COLO829 (cell line): ENCODE results near the gene CUX1.
"Not testable (repeated sequence)": the region's sequence is repeated elsewhere in the genome, so short reads cannot be mapped to it uniquely, and the experiment has no call there.

Experiments used
- DNase-seq: peaks from one replicate; pipeline ENCODE4 v3.0.0; 2012; ENCODE audit warnings: low spot score

CUX1 gene

DNA sequence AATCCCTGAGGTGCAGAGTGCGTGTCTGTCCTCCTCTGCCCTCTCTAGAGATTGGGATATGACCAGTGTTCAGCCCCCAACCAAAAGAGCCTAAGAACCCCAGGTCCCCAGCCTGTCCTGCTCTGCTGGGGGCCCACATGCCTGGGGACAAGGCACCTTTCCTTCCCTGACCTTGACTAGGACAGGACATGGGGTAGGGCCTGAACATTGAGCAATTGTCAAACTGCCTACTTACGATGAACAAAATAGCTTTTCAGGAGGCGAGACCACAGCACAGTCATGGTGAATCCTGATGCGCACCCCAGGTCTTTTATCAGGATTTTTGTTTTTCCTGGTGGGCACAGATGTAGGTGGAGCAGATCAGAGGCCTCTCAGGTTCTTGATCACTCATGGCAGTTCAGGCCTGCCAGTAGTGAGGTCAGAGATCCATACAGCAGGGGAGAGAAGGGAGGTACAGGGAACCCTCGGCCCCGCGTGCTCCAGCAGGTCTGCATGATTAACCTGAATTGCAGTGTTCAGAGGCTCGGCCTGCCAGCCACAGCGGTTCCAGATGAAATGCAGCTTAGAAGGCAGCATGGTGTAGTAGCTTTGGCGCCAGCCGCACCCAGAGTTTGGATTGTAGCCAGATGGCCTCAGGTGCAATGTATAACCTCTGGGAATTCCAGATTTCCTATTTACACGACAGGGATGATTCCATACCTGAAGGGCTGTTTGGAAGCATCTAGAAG is 191.3 kb downstream of the CUX1 start:
- DNase-seq, result no peak

- DNase-seq, result no peak
These were observed 192.2 kb downstream of the CUX1 start for GRCh38 chr7:102009628-102010027.

DNA sequence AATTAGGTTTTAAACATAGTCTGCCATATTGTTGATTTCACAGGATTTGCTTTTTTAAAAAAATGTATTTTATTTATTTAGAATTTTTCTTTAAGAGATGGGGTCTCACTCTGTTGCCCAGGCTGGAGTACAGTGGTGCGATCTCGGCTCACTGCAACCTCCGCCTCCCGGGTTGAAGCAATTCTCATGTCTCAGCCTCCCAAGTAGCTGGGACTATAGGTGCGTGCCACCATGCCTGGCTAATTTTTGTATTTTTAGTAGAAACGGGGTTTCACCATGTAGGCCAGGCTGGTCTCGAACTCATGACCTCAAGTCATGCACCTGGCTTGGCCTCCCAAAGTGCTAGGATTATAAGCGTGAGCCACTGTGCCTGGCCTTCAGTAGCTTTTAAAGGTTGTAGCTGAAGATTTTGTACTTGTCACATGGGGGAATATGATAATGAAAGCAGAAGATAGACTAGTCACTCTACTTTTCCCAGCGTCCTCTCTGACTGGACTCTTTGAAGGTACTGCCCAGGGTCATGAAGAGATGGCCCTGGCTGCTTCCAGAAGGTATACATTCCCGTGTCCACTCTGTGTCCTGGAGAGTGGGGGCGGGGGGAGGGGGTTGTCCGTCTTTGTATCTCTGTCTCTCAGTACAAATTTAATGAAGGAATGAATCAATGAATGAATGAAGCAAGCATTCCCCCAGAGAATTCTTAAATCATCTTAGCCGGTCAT is 194.8 kb downstream of the CUX1 start:
- DNase-seq, result not testable (repeated sequence)

- DNase-seq, result peak; percentile 70
These were observed 195.6 kb downstream of the CUX1 start for GRCh38 chr7:102012941-102013461.

- DNase-seq, result no peak
These were observed 201.4 kb downstream of the CUX1 start for GRCh38 chr7:102018876-102019275.

DNA sequence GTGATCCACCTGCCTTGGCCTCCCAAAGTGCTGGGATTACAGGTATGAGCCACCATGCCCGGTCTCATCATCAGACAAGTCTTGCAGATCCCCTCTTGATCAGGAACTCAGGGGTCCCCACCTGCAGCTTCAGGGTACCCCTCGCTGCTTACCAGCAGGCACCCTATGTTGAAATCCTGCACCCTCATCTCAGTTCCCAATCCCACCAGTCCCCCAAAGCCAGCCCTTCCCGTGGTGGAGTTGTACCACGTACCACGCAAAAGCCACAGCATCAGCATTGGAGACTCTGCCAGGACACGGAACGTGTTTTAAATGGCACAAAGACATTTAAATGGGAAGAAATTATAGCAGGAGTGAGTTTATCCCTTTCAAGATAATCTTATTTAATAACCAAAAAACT is 202.0 kb downstream of the CUX1 start:
- no peak for DNase-seq

DNA sequence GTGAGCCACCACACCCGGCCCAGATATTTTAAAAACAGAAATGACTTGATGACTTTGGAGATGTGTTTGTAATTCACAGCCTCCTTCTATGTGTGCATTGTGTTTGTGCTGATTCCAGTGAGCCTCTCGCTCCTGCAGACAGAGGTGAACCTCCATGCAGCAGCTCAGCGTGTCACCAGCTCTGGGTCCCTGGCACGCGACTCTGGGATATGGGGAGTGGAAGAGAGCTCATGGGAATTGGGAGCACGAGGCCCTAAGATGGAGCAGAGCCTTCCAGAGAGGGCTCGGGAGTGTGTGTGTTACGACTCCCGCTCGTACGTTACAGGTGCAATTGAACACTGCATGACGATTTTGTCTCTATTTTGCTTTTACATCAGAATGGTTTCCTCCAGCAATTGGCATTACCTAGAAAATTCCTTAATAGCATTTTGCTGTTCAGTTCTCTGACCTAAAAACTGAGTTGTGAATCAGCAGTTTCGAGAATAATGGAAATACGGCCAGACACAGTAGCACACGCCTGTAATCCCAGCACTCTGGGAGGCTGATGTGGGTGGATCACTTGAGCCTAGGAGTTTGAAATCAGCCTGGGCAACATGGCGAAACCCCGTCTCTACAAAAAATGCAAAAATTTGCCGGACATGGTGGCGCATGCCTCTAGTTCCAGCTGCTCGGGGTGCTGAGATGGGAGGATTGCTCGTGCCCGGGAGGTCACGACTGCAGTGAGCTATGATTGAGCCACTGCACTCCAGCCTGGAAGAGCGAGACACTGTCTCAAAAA is 204.6 kb downstream of the CUX1 start:
- no peak for DNase-seq

- DNase-seq, result no peak
These were observed 206.8 kb downstream of the CUX1 start for GRCh38 chr7:102024005-102024768.

GRCh38 chr7:102024769-102025391 is 207.5 kb downstream of the CUX1 start:
- no peak for DNase-seq

DNA sequence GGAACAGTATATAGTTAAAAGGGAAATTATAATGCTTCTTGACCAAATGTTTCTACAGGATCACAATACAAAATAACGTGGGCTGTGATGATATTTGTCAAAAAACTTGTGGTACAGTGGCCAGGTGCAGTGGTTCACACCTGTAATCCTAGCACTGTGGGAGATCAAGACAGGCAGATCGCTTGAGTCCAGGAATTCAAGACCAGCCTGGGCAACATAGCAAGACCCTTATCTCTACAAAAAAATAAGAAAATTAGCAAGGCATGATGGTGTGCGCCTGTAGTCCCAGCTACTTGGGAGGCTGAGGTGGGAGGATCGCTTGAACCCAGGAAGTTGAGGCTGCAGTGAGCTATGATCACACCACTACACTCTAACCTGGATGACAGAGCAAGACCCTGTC is 208.4 kb downstream of the CUX1 start:
- DNase-seq, result not testable (repeated sequence)

DNA sequence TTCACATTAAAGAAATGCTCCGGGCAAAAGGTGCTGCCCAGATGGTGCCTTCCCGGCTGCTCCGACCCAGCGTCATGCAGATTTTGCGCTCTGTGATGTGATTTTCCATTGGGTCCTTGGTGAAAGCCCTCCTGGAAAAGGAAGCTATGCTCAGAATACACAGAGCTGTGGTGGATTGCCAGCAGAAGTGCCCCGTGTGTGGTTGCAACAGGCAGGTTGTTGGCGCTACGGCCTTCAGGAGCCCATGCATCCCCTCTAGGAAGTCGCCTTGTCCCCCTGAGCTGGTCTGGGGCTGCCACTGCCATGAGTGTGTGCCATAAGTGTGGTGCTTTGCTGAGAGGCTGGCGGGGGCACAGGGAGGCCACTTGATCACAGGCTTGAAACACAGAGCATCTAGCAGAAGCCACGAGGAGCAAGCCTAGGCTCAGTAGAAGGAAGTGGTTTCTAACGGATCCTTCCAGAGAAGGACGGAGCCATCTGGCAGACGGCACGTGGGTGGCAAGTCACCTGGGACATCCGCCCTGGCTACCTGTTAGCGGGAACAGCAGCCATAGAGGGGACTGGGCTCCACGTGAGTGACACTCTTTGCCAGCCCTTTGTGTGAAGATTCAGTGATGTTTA is 210.9 kb downstream of the CUX1 start:
- no peak for DNase-seq

DNA sequence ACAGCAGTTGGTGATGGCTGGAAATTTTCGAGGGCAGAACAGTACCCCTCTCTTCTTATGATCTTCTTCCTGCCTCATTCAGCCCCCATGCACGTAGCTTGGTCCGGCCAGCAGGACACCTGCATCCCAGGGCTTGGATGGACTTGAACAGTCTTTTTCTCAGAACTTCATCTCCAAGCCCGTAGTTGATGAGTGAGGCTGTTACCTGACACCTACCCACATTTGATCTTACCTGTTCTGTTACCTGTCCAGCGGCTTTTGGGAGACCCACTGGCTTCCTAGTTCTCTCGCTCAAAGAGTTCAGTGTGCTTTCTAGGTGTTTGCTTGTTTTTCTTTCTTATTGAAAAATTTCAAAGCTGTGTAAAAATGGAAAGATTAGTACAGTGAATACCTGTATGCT is 212.2 kb downstream of the CUX1 start:
- no peak for DNase-seq

DNA sequence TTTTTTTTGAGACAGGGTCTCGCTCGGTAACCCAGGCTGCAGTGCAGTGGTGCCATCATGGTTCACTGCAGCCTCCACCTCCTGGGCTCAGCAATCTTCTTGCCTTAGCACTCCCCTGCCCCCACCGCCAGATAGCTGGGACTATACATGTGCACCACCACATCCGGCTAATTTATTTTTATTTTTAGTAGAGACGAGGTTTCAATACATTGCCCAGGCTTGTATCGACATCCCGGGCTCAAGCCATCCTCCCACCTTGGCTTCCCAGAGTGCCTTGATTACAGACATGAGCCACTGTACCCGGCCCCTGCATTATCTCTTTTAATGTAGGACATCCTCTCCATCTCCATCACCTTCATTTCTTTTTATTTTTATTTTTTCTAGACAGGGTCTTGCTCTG is 213.3 kb downstream of the CUX1 start:
- DNase-seq, result no peak

GRCh38 chr7:102036958-102037357 is 219.5 kb downstream of the CUX1 start:
- no peak for DNase-seq

GRCh38 chr7:102039706-102040105 is 222.3 kb downstream of the CUX1 start:
- DNase-seq, result no peak

GRCh38 chr7:102040569-102040968 is 223.1 kb downstream of the CUX1 start:
- no peak for DNase-seq

GRCh38 chr7:102042016-102042656 is 224.7 kb downstream of the CUX1 start:
- DNase-seq, result peak; percentile 70

DNA sequence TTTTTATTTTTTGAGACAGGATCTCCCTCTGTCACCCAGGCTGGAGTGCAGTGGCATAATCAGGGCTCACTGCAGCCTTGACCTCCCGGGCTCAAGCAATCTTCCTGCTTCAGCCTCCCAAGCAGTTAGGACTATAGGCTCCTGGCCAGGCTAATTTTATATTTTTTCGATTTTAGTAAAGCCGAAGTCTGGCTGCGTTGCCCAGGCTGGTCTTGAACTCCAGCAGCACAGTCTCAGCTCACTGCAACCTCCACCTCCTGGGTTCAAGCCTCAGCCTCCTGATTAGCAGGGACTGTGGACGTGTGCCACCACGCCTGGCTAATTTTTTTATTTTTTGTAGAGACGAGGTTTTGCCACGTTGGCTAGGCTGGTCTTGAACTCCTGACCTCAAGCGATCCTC is 225.4 kb downstream of the CUX1 start:
- not testable (repeated sequence) for DNase-seq

DNA sequence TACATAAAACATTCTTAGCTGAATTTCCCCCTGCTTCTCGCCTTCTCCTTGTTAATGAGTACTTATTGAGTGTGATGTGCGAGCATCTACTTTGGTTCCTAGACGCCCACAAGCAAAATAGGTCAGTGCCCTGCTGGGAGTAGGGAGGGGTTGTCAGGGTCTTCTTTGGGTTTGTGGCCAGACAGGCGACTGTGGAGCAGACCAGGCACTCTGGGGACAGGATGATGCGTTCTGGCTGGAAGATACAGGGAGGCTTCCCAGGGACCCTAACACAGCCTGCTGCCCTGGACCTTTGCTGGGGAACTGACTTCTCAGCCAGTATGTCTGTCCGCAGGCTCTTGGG is 227.2 kb downstream of the CUX1 start:
- DNase-seq, result no peak

DNA sequence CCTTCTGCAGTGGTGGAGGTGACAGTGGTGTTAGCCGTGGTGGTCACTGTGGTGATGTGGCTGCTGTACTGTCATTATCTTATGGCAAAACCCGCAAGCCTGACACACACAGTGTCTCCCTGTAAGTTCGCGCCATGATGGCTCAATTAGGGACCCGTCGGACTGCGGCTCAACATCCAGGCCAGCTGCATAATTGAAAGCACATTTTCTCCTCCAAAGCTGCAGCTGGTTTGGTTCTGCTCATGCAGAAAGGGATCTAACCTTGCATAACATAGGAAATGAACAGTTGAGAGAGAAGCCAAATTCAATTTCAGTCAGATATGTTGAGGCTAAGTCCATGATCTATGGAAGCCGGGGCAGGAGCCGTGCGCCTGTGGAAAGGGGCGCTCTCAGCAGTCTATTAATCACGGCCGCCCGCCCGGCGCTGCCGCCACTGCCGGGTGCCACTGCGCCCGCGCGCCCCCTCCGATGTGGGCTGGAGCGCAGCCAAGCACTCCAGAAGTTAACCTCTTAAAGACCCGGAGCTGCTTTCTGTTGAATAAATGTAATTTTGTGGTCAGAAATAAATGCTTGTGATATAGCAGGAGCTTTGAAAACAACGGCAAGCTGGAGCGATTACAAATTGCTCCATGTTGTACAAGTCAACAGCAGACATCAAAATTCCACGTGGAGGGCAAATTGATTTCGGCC is 227.7 kb downstream of the CUX1 start:
- DNase-seq, result peak; percentile 40
